LNCAP (cell line): Measurements from ENCODE around the gene GPBP1L1.

Experiments
- CTCF ChIP-seq: fragments of 450-650 bp; IDR thresholded peaks from 2 replicates; pipeline ENCODE4 v1.5.1; 2017; ENCODE audit warnings: mild to moderate bottlenecking

Gene GPBP1L1

DNA sequence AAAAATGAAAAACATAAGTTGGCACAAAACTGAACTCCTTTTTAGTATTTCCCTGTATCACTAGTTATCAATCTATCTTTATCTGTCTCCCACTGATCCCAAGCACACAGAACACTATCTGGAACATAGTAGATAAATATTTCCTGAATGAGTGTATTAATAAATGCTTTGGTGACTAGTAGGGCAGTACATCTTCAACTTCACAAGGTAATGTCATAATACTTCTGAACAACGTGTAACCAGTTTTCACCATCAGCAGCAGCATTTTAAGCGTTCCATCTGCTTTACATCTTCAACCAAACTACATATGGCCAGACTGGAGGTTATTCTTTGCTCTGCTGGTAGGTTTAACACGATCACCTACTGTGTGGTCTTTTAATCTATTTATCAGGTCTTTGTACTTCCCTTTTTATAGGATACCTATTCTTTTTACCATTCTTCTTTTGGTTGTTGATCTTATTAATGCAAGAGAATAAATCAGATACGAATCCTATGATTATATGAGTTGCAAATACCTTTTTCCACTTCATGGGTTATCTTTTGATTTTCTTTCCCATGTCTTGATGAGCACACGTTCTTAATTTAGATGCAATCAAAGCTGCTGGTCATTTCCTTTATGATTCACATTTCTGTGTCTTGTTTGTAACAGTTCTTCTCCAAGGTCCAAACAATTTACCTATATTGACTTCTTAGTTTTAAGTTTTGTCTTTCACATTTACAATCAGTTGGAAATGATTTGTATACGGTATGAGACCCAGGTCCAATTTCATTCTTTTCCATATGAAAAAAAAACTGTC, 16.3 kb downstream of the GPBP1L1 start:
- TF ChIP-seq CTCF, result no peak

GRCh38 chr1:45669379-45669778, 17.0 kb downstream of the GPBP1L1 start:
- TF ChIP-seq CTCF, result no peak

- no peak for TF ChIP-seq CTCF
Observed at GRCh38 chr1:45668526-45668925, 17.8 kb downstream of the GPBP1L1 start.

GRCh38 chr1:45667321-45668111, 18.8 kb downstream of the GPBP1L1 start:
- TF ChIP-seq CTCF, result no peak

DNA sequence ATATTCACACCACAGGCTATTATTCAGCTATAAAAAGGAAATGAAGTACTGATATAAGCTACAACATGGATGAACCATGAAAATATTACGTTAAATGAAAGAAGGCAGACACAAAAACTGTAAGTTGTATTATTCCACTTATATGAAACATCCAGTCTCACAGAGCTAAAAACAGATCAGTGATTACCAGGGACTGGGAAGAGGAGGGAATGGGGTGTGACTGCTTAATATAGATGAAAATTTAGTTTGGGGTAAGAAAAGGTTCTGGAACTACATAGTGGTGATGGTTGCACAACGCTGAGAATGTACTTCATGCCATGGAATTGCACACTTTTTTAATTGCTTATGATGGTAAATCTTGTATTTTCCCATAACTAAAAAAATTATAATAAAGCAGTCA, 19.5 kb downstream of the GPBP1L1 start:
- no peak for TF ChIP-seq CTCF

- TF ChIP-seq CTCF, result no peak
Observed at GRCh38 chr1:45660336-45660735, 26.0 kb downstream of the GPBP1L1 start.

DNA sequence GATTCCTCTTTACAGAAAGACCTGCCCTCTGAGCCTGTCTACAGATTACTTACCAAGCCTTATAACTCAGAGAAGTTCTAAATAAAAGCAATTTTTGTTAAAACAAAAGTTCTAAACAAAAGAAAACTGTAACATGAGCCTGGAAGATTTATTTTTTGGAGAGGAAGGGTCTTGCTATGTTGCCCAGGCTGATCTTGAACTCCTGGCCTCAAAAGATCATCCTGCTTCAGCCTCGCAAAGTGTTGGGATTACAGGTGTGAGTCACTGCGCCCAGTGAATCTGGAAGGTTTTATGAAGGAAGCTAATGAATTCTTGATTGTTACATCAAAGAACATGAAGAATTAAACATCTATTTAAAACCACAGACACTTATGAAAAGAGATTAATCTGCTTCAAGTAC, 27.1 kb downstream of the GPBP1L1 start:
- no peak for TF ChIP-seq CTCF
